Tibial nerve (tissue), 4 donors: ENCODE measurements around the gene HECTD1.

Source experiments
- EP300 ChIP-seq, 2 donors: sonication (generic); formaldehyde crosslinking; IDR thresholded peaks; one replicate each; pipeline ENCODE4 v1.6.1; 2017; ENCODE audit warnings: antibody characterized with exemption in 2 of 2, mild to moderate bottlenecking in 1 of 2
- TF ChIP-seq, protein P1 (sequence below), 5 experiments: fragments of 200-600 bp in 3 of 5; fragments of 450-650 bp in 2 of 5; sonication (generic) in 3 of 5; IDR thresholded peaks; one replicate each; pipeline ENCODE4 v1.5.1; 2016 to 2019; ENCODE audit warnings: antibody characterized with exemption in 5 of 5, mild to moderate bottlenecking in 3 of 5, moderate library complexity in 2 of 5

DNA sequence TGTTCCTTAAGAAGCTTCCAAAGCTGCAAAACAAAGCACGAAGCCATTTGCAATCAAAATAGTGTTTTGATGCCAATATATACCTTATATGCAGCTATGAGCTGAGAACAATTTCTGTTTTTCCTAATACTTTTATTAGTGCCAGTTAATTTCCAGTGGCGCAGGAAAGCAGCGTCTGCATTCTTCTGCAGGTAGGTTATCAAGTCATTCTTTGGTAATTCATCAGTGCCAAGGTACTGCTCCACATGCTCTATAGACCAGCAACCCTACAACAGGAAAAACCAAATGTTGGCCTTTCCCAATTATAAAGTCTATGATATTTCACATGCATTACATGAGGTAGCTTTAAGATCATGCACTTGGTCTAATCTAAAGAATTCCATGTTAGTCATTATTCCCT, 93.8 kb downstream of the HECTD1 start:
- TF ChIP-seq, protein P1, sequence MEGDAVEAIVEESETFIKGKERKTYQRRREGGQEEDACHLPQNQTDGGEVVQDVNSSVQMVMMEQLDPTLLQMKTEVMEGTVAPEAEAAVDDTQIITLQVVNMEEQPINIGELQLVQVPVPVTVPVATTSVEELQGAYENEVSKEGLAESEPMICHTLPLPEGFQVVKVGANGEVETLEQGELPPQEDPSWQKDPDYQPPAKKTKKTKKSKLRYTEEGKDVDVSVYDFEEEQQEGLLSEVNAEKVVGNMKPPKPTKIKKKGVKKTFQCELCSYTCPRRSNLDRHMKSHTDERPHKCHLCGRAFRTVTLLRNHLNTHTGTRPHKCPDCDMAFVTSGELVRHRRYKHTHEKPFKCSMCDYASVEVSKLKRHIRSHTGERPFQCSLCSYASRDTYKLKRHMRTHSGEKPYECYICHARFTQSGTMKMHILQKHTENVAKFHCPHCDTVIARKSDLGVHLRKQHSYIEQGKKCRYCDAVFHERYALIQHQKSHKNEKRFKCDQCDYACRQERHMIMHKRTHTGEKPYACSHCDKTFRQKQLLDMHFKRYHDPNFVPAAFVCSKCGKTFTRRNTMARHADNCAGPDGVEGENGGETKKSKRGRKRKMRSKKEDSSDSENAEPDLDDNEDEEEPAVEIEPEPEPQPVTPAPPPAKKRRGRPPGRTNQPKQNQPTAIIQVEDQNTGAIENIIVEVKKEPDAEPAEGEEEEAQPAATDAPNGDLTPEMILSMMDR (IDR thresholded peaks at IDR 0.05), result no peak
- no peak for TF ChIP-seq EP300 (IDR thresholded peaks at IDR 0.05)
